Mesendoderm (in vitro differentiated cells): ENCODE data around the gene HAPLN1.

Experiments used
- DNase-seq: peaks from one replicate; pipeline ENCODE4 v3.0.0; 2013
- H2AK5ac ChIP-seq: 2 replicates; pipeline ENCODE4 v1.6.1; 2013; ENCODE audit warnings: low read length, inconsistent platforms
- H2BK120ac ChIP-seq: 2 replicates; pipeline ENCODE4 v1.6.1; 2013; ENCODE audit warnings: low read depth, mild to moderate bottlenecking, low read length, moderate library complexity, mixed read lengths
- H2BK15ac ChIP-seq: replicated peaks from 2 replicates; pipeline ENCODE4 v1.6.1; 2013; ENCODE audit warnings: low read depth, mild to moderate bottlenecking, moderate library complexity
- H2BK5ac ChIP-seq: 2 replicates; pipeline ENCODE4 v1.6.1; 2013; ENCODE audit warnings: low read length, inconsistent platforms
- H3K18ac ChIP-seq: 2 replicates; pipeline ENCODE4 v1.6.1; 2013; ENCODE audit warnings: mild to moderate bottlenecking, low read length, mixed read lengths
- H3K23ac ChIP-seq: one replicate; pipeline ENCODE4 v1.6.1; 2013; ENCODE audit warnings: low read length
- H3K27ac ChIP-seq: 2 replicates; pipeline ENCODE4 v1.5.1; 2013; ENCODE audit warnings: low read depth, mild to moderate bottlenecking, inconsistent platforms, low read length, moderate library complexity
- H3K27me3 ChIP-seq: 2 replicates; pipeline ENCODE4 v1.6.1; 2013; ENCODE audit warnings: low read length, control low read depth, mild to moderate bottlenecking, inconsistent platforms; ENCODE audit not compliant: insufficient read depth, poor library complexity
- H3K36me3 ChIP-seq: 2 replicates; pipeline ENCODE4 v1.6.1; 2013; ENCODE audit warnings: low read length, inconsistent platforms; ENCODE audit not compliant: control insufficient read depth, insufficient read depth
- H3K4ac ChIP-seq: one replicate; pipeline ENCODE4 v1.6.1; 2013; ENCODE audit warnings: low read depth, mild to moderate bottlenecking, low read length, moderate library complexity
- H3K4me1 ChIP-seq: 2 replicates; pipeline ENCODE4 v1.6.1; 2013; ENCODE audit warnings: low read depth, low read length, inconsistent platforms; ENCODE audit not compliant: control insufficient read depth
- H3K4me2 ChIP-seq: 2 replicates; pipeline ENCODE4 v1.6.1; 2013; ENCODE audit warnings: low read length
- H3K4me3 ChIP-seq: 2 replicates; pipeline ENCODE4 v1.5.1; 2013; ENCODE audit warnings: mild to moderate bottlenecking, low read length
- H3K56ac ChIP-seq: one replicate; pipeline ENCODE4 v1.6.1; 2013; ENCODE audit warnings: low read length
- H3K79me1 ChIP-seq: 2 replicates; pipeline ENCODE4 v1.6.1; 2013; ENCODE audit warnings: low read length, inconsistent platforms
- H3K79me2 ChIP-seq: 2 replicates; pipeline ENCODE4 v1.6.1; 2013; ENCODE audit warnings: mild to moderate bottlenecking, low read length; ENCODE audit not compliant: control insufficient read depth, insufficient read depth
- H3K9ac ChIP-seq: 2 replicates; pipeline ENCODE4 v1.6.1; 2013; ENCODE audit warnings: low read length, inconsistent platforms
- H4K5ac ChIP-seq: one replicate; pipeline ENCODE4 v1.6.1; 2013; ENCODE audit warnings: low read length
- H4K8ac ChIP-seq: one replicate; pipeline ENCODE4 v1.6.1; 2013; ENCODE audit warnings: low read depth, mild to moderate bottlenecking, control low read depth, low read length, moderate library complexity
- WGBS: extraction: QIAGEN DNeasy Blood & Tissue Kit; methylation state at CpG from one replicate; pipeline ENCODE4 v1.1.7; 2013; ENCODE audit warnings: low lambda C conversion rate, missing lambda C conversion rate; ENCODE audit not compliant: insufficient coverage; ENCODE audit errors: extremely low coverage; 5-methylcytosine and 5-hydroxymethylcytosine counted together

Gene HAPLN1

DNA sequence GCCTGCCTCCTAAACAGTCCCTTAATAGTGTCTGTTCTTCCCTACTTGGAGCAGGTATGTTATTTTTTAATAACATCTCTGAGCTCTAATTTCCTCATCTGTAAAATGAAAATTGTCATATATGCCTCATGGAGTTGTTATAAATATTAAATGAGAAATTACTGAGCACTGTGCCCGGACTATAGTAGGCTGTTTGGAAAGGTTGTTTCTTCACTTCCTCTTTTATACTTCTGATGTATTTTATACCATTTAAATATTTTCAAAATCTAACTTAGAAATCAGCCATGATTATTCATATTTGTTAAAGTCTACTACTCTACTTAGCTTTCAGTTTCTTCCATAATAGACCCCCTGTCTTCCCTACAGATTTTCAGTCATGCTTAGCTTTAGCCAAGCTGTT is 30.5 kb upstream of the HAPLN1 start:
- no peaks in the 10 kb centered on the region for H3K79me2 ChIP-seq
- no peaks in the 10 kb centered on the region for H3K27me3 ChIP-seq
- no peak overlapping the region for H3K4me3 ChIP-seq
- no peak overlapping the region for H3K4ac ChIP-seq
- H3K36me3 ChIP-seq = no peaks in the 10 kb centered on the region
- no peak overlapping the region for H3K56ac ChIP-seq
- no peaks in the 10 kb centered on the region for H3K4me1 ChIP-seq
- no peak overlapping the region for H3K18ac ChIP-seq
- no peak overlapping the region for H3K4me2 ChIP-seq
- H3K79me1 ChIP-seq = no peaks in the 10 kb centered on the region
- H2BK15ac ChIP-seq = no peak overlapping the region
- no peak overlapping the region for H3K9ac ChIP-seq
- H3K27ac ChIP-seq = no peak overlapping the region
- H4K8ac ChIP-seq = no peak overlapping the region
- H2BK120ac ChIP-seq = no peak overlapping the region
- WGBS = no CpG with 5 or more reads among the region's 1 CpG
- no peak overlapping the region for H4K5ac ChIP-seq
- no peak overlapping the region for H3K23ac ChIP-seq
- DNase-seq = no peak
- no peak overlapping the region for H2AK5ac ChIP-seq
- H2BK5ac ChIP-seq = no peak overlapping the region

DNA sequence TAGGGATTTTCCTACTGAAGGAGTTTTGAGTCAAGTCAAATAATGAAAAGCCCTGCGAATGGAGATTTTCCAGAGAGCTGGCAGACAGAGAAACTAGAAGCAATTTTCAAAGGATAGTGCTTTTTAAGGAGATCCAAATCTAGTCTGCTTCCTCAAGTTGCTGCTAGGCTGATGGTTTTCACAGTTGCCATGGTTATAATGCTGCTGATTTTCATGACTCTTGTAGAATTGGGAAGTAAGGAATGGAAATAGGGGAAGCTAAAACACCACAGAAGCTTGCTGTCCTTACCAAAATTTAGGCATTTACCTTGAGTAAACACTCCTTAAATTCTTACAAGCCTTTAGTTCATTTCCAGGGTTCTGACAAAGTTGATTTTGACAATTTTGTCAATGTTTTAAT is 30.1 kb upstream of the HAPLN1 start:
- Histone ChIP-seq H2BK120ac (no peak overlapping the region), H3K4me2 (no peak overlapping the region), H3K36me3 (no peaks in the 10 kb centered on the region), H2BK5ac (no peak overlapping the region), H3K79me1 (no peaks in the 10 kb centered on the region), H3K27me3 (no peaks in the 10 kb centered on the region), H3K4me1 (no peaks in the 10 kb centered on the region), H3K56ac (no peak overlapping the region), H3K18ac (no peak overlapping the region), H3K27ac (no peak overlapping the region), H3K23ac (no peak overlapping the region), H4K5ac (no peak overlapping the region), H3K79me2 (no peaks in the 10 kb centered on the region), H3K4ac (no peak overlapping the region), H2AK5ac (no peak overlapping the region), H2BK15ac (no peak overlapping the region), H4K8ac (no peak overlapping the region), H3K4me3 (no peak overlapping the region), H3K9ac (no peak overlapping the region)
- DNase-seq = no peak
- no CpG with 5 or more reads among the region's 1 CpG for WGBS

- H3K79me2 ChIP-seq = no peaks in the 10 kb centered on the region
- H3K27me3 ChIP-seq = no peaks in the 10 kb centered on the region
- no peak overlapping the region for H3K18ac ChIP-seq
- no peak overlapping the region for H4K8ac ChIP-seq
- H2BK5ac ChIP-seq = no peak overlapping the region
- no peak overlapping the region for H3K4me3 ChIP-seq
- no peak overlapping the region for H2BK120ac ChIP-seq
- no peak overlapping the region for H3K27ac ChIP-seq
- no peaks in the 10 kb centered on the region for H3K79me1 ChIP-seq
- no peak for DNase-seq
- no peak overlapping the region for H4K5ac ChIP-seq
- H2AK5ac ChIP-seq = no peak overlapping the region
- no peaks in the 10 kb centered on the region for H3K36me3 ChIP-seq
- H2BK15ac ChIP-seq = no peak overlapping the region
- WGBS = no CpG with 5 or more reads among the region's 2 CpGs
- H3K4me2 ChIP-seq = no peak overlapping the region
- H3K4ac ChIP-seq = no peak overlapping the region
- no peak overlapping the region for H3K23ac ChIP-seq
- H3K56ac ChIP-seq = no peak overlapping the region
- H3K4me1 ChIP-seq = no peaks in the 10 kb centered on the region
- H3K9ac ChIP-seq = no peak overlapping the region
These were observed 25.2 kb upstream of the HAPLN1 start for GRCh38 chr5:83745816-83746215.

DNA sequence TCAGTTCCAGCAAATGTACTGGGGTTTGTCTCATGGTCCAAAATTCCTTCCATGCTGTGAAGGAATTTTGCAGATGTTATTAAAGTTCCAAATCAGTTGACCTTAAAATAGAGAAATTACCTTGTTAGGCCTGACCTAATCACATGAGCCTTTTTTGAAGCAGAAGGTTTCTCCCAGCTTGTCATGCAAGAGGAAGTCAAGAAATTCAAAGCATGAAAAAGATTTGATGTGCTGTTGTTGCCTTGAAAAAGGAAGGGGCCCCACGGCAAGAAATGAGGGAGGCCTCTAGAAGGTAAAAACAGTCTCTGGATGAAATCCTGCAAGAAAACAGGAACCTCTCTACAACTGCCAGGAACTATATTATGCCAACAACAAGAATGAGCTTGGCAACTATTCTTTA is 24.2 kb upstream of the HAPLN1 start:
- H2BK5ac ChIP-seq = no peak overlapping the region
- H3K9ac ChIP-seq = no peak overlapping the region
- no peaks in the 10 kb centered on the region for H3K27me3 ChIP-seq
- DNase-seq = no peak
- no peak overlapping the region for H3K4ac ChIP-seq
- H3K4me2 ChIP-seq = no peak overlapping the region
- no peaks in the 10 kb centered on the region for H3K4me1 ChIP-seq
- no peak overlapping the region for H3K4me3 ChIP-seq
- no peak overlapping the region for H3K27ac ChIP-seq
- WGBS = no CpG with 5 or more reads among the region's 1 CpG
- H2AK5ac ChIP-seq = no peak overlapping the region
- H3K36me3 ChIP-seq = no peaks in the 10 kb centered on the region
- H3K79me2 ChIP-seq = no peaks in the 10 kb centered on the region
- no peak overlapping the region for H3K56ac ChIP-seq
- H4K8ac ChIP-seq = no peak overlapping the region
- H3K23ac ChIP-seq = no peak overlapping the region
- H2BK120ac ChIP-seq = no peak overlapping the region
- no peak overlapping the region for H4K5ac ChIP-seq
- no peak overlapping the region for H2BK15ac ChIP-seq
- H3K79me1 ChIP-seq = no peaks in the 10 kb centered on the region
- H3K18ac ChIP-seq = no peak overlapping the region

GRCh38 chr5:83742089-83742488 is 21.4 kb upstream of the HAPLN1 start:
- Histone ChIP-seq H2AK5ac (no peak overlapping the region), H2BK5ac (no peak overlapping the region), H2BK15ac (no peak overlapping the region), H3K79me2 (no peaks in the 10 kb centered on the region), H3K18ac (peak overlapping the region; percentile 68), H3K4me1 (no peaks in the 10 kb centered on the region), H3K56ac (no peak overlapping the region), H3K4me2 (no peak overlapping the region), H3K79me1 (no peaks in the 10 kb centered on the region), H3K4ac (no peak overlapping the region), H3K27me3 (no peaks in the 10 kb centered on the region), H3K9ac (no peak overlapping the region), H2BK120ac (no peak overlapping the region), H3K4me3 (no peak overlapping the region), H4K8ac (no peak overlapping the region), H4K5ac (no peak overlapping the region), H3K23ac (no peak overlapping the region), H3K36me3 (no peaks in the 10 kb centered on the region), H3K27ac (no peak overlapping the region)
- no peak for DNase-seq
- WGBS = no CpG with 5 or more reads among the region's 4 CpGs

DNA sequence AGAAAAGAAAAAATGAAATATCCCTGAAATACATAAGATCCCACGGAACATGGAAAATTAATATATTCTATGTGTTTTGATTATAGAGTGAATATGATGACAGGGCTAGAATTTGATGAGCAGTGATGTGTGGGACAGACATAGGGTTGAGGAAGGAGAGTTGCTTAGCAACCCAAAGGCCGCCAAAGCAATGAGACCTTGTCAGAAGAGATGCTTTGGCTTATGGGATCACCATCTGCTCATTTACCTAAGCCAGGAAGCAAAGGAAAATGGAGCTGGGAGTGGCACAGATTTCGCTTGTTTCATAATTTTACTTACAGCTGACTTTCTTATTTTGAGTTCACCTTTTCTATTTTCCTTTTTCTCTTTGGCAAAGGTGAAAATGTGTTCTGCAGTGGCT is 20.9 kb upstream of the HAPLN1 start:
- H3K18ac ChIP-seq = no peak overlapping the region
- H3K79me2 ChIP-seq = no peaks in the 10 kb centered on the region
- H3K4ac ChIP-seq = no peak overlapping the region
- H3K56ac ChIP-seq = no peak overlapping the region
- no peak overlapping the region for H2BK120ac ChIP-seq
- no CpG with 5 or more reads among the region's 3 CpGs for WGBS
- no peak overlapping the region for H3K4me3 ChIP-seq
- no peak overlapping the region for H3K4me2 ChIP-seq
- no peak overlapping the region for H4K5ac ChIP-seq
- H3K4me1 ChIP-seq = no peaks in the 10 kb centered on the region
- no peak overlapping the region for H2BK15ac ChIP-seq
- no peak overlapping the region for H2BK5ac ChIP-seq
- H3K27me3 ChIP-seq = no peaks in the 10 kb centered on the region
- no peaks in the 10 kb centered on the region for H3K36me3 ChIP-seq
- H3K79me1 ChIP-seq = no peaks in the 10 kb centered on the region
- H4K8ac ChIP-seq = no peak overlapping the region
- H3K23ac ChIP-seq = no peak overlapping the region
- no peak overlapping the region for H3K9ac ChIP-seq
- H2AK5ac ChIP-seq = no peak overlapping the region
- H3K27ac ChIP-seq = no peak overlapping the region
- no peak for DNase-seq
